MM.1S (cell line): ENCODE measurements around the gene NCOR2.

Source experiments
- DNase-seq: peaks from one replicate; pipeline ENCODE4 v3.0.0-alpha.2; 2015
- H2AFZ ChIP-seq: fragments of 300-600 bp; sonication (generic); 2 replicates; pipeline ENCODE4 v1.6.0; 2016; ENCODE audit warnings: antibody characterized with exemption, low read length
- H3F3A ChIP-seq: fragments of 300-600 bp; sonication (generic); 2 replicates; pipeline ENCODE4 v1.6.1; 2016; ENCODE audit warnings: mild to moderate bottlenecking, antibody characterized with exemption, low read length, moderate library complexity, mixed read lengths; ENCODE audit not compliant: insufficient read depth
- H3K27ac ChIP-seq: fragments of 300-600 bp; sonication (generic); 2 replicates; pipeline ENCODE4 v1.5.1; 2016; ENCODE audit warnings: mild to moderate bottlenecking, low read length
- H3K27me3 ChIP-seq: fragments of 300-600 bp; sonication (generic); replicated peaks from 2 replicates; pipeline ENCODE4 v1.6.0; 2016; ENCODE audit warnings: low read length; ENCODE audit not compliant: insufficient read depth
- H3K36me3 ChIP-seq: fragments of 300-600 bp; sonication (generic); replicated peaks from 2 replicates; pipeline ENCODE4 v1.6.1; 2016; ENCODE audit warnings: mild to moderate bottlenecking, low read length, mixed read lengths; ENCODE audit not compliant: insufficient read depth
- H3K4me1 ChIP-seq: fragments of 300-600 bp; sonication (generic); 2 replicates; pipeline ENCODE4 v1.6.1; 2016; ENCODE audit warnings: low read length, mixed read lengths
- H3K4me2 ChIP-seq: fragments of 300-600 bp; sonication (generic); 2 replicates; pipeline ENCODE4 v1.6.0; 2016; ENCODE audit warnings: low read depth, low read length
- H3K4me3 ChIP-seq: fragments of 300-600 bp; sonication (generic); 2 replicates; pipeline ENCODE4 v1.5.1; 2016; ENCODE audit warnings: low read length, mixed read lengths
- H3K79me2 ChIP-seq: fragments of 300-600 bp; sonication (generic); 2 replicates; pipeline ENCODE4 v1.6.1; 2016; ENCODE audit warnings: mixed run types, low read length, mixed read lengths
- H3K9ac ChIP-seq: fragments of 300-600 bp; sonication (generic); 2 replicates; pipeline ENCODE4 v1.6.1; 2016; ENCODE audit warnings: low read length, mixed read lengths
- H3K9me2 ChIP-seq: fragments of 300-600 bp; sonication (generic); replicated peaks from 2 replicates; pipeline ENCODE4 v1.6.1; 2016; ENCODE audit warnings: mild to moderate bottlenecking, low read length, mixed read lengths; ENCODE audit not compliant: insufficient read depth
- H3K9me3 ChIP-seq: fragments of 300-600 bp; sonication (generic); replicated peaks from 2 replicates; pipeline ENCODE4 v1.6.1; 2016; ENCODE audit warnings: mild to moderate bottlenecking, low read length, mixed read lengths; ENCODE audit not compliant: insufficient read depth
- H4K20me1 ChIP-seq: fragments of 300-600 bp; sonication (generic); 2 replicates; pipeline ENCODE4 v1.6.1; 2016; ENCODE audit warnings: mild to moderate bottlenecking, low read length, moderate library complexity, mixed read lengths; ENCODE audit not compliant: insufficient read depth
- CTCF ChIP-seq: fragments of 300-600 bp; sonication (generic); IDR thresholded peaks from 2 replicates; pipeline ENCODE4 v1.5.1; 2016; ENCODE audit warnings: antibody characterized with exemption, low read length, mixed read lengths
- EZH2 ChIP-seq: fragments of 300-600 bp; sonication (generic); optimal IDR thresholded peaks from 2 replicates; pipeline ENCODE3; 2017; ENCODE audit warnings: low read depth, mild to moderate bottlenecking, antibody characterized with exemption, low read length, mixed read lengths
- EZH2phosphoT487 ChIP-seq: fragments of 300-600 bp; sonication (generic); IDR thresholded peaks from 2 replicates; pipeline ENCODE4 v1.6.1; 2018; ENCODE audit warnings: antibody characterized with exemption, low read length

The NCOR2 gene

GRCh38 chr12:124541322-124541721 lies 26.1 kb downstream of the NCOR2 start:
- H3K27ac ChIP-seq: no peak overlapping the region
- no peak overlapping the region for H3K9ac ChIP-seq
- H4K20me1 ChIP-seq: no peaks in the 10 kb centered on the region
- TF ChIP-seq EZH2phosphoT487 (no peak), EZH2 (no peak), CTCF (no peak)
- H3K79me2 ChIP-seq: peaks cover 84% of the 10 kb centered on the region
- no peaks in the 10 kb centered on the region for H3K36me3 ChIP-seq
- H3K4me1 ChIP-seq: peaks cover 10% of the 10 kb centered on the region
- no peak overlapping the region for H2AFZ ChIP-seq
- H3F3A ChIP-seq: peaks cover 8% of the 10 kb centered on the region; the same call in 1 of the 2 replicates
- no peak for DNase-seq
- H3K27me3 ChIP-seq: no peaks in the 10 kb centered on the region
- no peak overlapping the region for H3K4me2 ChIP-seq
- no peak overlapping the region for H3K4me3 ChIP-seq
- H3K9me2 ChIP-seq: no peaks in the 10 kb centered on the region
- no peaks in the 10 kb centered on the region for H3K9me3 ChIP-seq

GRCh38 chr12:124539084-124540041 lies 28.0 kb downstream of the NCOR2 start:
- Histone ChIP-seq H3K4me1 (no peaks in the 10 kb centered on the region), H3K27me3 (no peaks in the 10 kb centered on the region), H3K27ac (no peak overlapping the region), H3K9me3 (no peaks in the 10 kb centered on the region), H3K9me2 (no peaks in the 10 kb centered on the region), H4K20me1 (no peaks in the 10 kb centered on the region), H3K79me2 (peaks cover 84% of the 10 kb centered on the region), H3K4me3 (no peak overlapping the region), H3K9ac (no peak overlapping the region), H2AFZ (no peak overlapping the region), H3K36me3 (no peaks in the 10 kb centered on the region), H3K4me2 (no peak overlapping the region), H3F3A (no peaks in the 10 kb centered on the region)
- DNase-seq: no peak
- no peak for TF ChIP-seq EZH2
- TF ChIP-seq CTCF: no peak
- no peak for TF ChIP-seq EZH2phosphoT487

- Histone ChIP-seq H3K4me2 (no peak overlapping the region), H3K27ac (no peak overlapping the region), H3F3A (no peaks in the 10 kb centered on the region), H2AFZ (no peak overlapping the region), H3K4me1 (no peaks in the 10 kb centered on the region), H3K27me3 (no peaks in the 10 kb centered on the region), H3K4me3 (no peak overlapping the region), H3K79me2 (peaks cover 81% of the 10 kb centered on the region), H3K9me2 (no peaks in the 10 kb centered on the region), H4K20me1 (no peaks in the 10 kb centered on the region), H3K36me3 (no peaks in the 10 kb centered on the region), H3K9ac (no peak overlapping the region), H3K9me3 (no peaks in the 10 kb centered on the region)
- no peak for DNase-seq
- no peak for TF ChIP-seq EZH2
Measured at GRCh38 chr12:124538194-124539082, 29.0 kb downstream of the NCOR2 start.
